Neural progenitor cell (in vitro differentiated cells): ENCODE results near the gene TMC8. TPM values are rescaled to one million over a fixed set of nuclear protein-coding genes. Genes with fewer than 3 reads are reported as not detected.

Source experiments
- DNase-seq: peaks from one replicate; pipeline ENCODE4 v3.0.0-alpha.2; 2016; ENCODE audit warnings: low spot score
- H2AFZ ChIP-seq: fragments of 200-600 bp; sonication (generic); replicated peaks from 2 replicates; pipeline ENCODE4 v1.6.1; 2016; ENCODE audit warnings: antibody characterized with exemption
- H3F3A ChIP-seq: fragments of 200-600 bp; sonication (generic); 2 replicates; pipeline ENCODE4 v1.6.1; 2016; ENCODE audit warnings: antibody characterized with exemption, low read depth
- H3K27ac ChIP-seq: fragments of 200-600 bp; sonication (generic); 2 replicates; pipeline ENCODE4 v1.5.1; 2016; ENCODE audit warnings: mild to moderate bottlenecking
- H3K27me3 ChIP-seq: fragments of 200-600 bp; sonication (generic); 2 replicates; pipeline ENCODE4 v1.6.1; 2016; ENCODE audit warnings: mild to moderate bottlenecking, moderate library complexity
- H3K36me3 ChIP-seq: fragments of 200-600 bp; sonication (generic); 2 replicates; pipeline ENCODE4 v1.5.1; 2016
- H3K4me1 ChIP-seq: fragments of 200-600 bp; sonication (generic); 2 replicates; pipeline ENCODE4 v1.6.1; 2016; ENCODE audit warnings: mixed run types
- H3K4me2 ChIP-seq: fragments of 200-600 bp; sonication (generic); 2 replicates; pipeline ENCODE4 v1.6.1; 2016
- H3K4me3 ChIP-seq: fragments of 200-600 bp; sonication (generic); 2 replicates; pipeline ENCODE4 v1.5.1; 2016
- H3K79me2 ChIP-seq: fragments of 200-600 bp; sonication (generic); 2 replicates; pipeline ENCODE4 v1.6.1; 2016; ENCODE audit warnings: low read depth
- H3K9ac ChIP-seq: fragments of 200-600 bp; sonication (generic); 2 replicates; pipeline ENCODE4 v1.6.1; 2016
- H3K9me3 ChIP-seq: fragments of 200-600 bp; sonication (generic); 2 replicates; pipeline ENCODE4 v1.5.1; 2016; ENCODE audit warnings: low read depth
- H4K20me1 ChIP-seq: fragments of 200-600 bp; sonication (generic); 2 replicates; pipeline ENCODE4 v1.6.1; 2016; ENCODE audit warnings: low read depth
- H3K27ac Mint-ChIP-seq: 3 replicates; pipeline ENCODE4 v1.8.0; 2021; ENCODE audit warnings: mixed read lengths
- H3K27me3 Mint-ChIP-seq: 2 replicates; pipeline ENCODE4 v1.8.0; 2022; ENCODE audit warnings: low read depth, mild to moderate bottlenecking, inconsistent platforms, moderate library complexity, mixed read lengths; ENCODE audit not compliant: insufficient read depth
- H3K36me3 Mint-ChIP-seq: 3 replicates; pipeline ENCODE4 v1.8.0; 2021; ENCODE audit warnings: mixed read lengths
- H3K4me1 Mint-ChIP-seq: 3 replicates; pipeline ENCODE4 v1.8.0; 2021; ENCODE audit warnings: mixed read lengths
- H3K4me3 Mint-ChIP-seq: 3 replicates; pipeline ENCODE4 v1.8.0; 2021; ENCODE audit warnings: mild to moderate bottlenecking, moderate library complexity, mixed read lengths
- H3K9me3 Mint-ChIP-seq: 3 replicates; pipeline ENCODE4 v1.8.0; 2020; ENCODE audit warnings: mixed read lengths
- EZH2 ChIP-seq: fragments of 200-600 bp; sonication (generic); IDR thresholded peaks from 2 replicates; pipeline ENCODE4 v1.6.1; 2017; ENCODE audit warnings: antibody characterized with exemption, mild to moderate bottlenecking, moderate library complexity
- EZH2phosphoT487 ChIP-seq: fragments of 200-600 bp; sonication (generic); IDR thresholded peaks from 2 replicates; pipeline ENCODE4 v1.6.1; 2017; ENCODE audit warnings: antibody characterized with exemption
- total RNA-seq: library from RNA; depleted of rRNA; stranded (reverse); fragments of >200 nt; gene quantifications from 2 replicates; pipeline ENCODE4 v1.2.3, GENCODE V29; 2015; ENCODE audit warnings: low replicate concordance
- TF ChIP-seq, protein P1 (sequence below): fragments of 200-600 bp; sonication (generic); IDR thresholded peaks from 2 replicates; pipeline ENCODE4 v1.5.1; 2017; ENCODE audit warnings: antibody characterized with exemption, mild to moderate bottlenecking

Gene TMC8
- total RNA-seq, 1 donor from 2014 or later = not detected

DNA sequence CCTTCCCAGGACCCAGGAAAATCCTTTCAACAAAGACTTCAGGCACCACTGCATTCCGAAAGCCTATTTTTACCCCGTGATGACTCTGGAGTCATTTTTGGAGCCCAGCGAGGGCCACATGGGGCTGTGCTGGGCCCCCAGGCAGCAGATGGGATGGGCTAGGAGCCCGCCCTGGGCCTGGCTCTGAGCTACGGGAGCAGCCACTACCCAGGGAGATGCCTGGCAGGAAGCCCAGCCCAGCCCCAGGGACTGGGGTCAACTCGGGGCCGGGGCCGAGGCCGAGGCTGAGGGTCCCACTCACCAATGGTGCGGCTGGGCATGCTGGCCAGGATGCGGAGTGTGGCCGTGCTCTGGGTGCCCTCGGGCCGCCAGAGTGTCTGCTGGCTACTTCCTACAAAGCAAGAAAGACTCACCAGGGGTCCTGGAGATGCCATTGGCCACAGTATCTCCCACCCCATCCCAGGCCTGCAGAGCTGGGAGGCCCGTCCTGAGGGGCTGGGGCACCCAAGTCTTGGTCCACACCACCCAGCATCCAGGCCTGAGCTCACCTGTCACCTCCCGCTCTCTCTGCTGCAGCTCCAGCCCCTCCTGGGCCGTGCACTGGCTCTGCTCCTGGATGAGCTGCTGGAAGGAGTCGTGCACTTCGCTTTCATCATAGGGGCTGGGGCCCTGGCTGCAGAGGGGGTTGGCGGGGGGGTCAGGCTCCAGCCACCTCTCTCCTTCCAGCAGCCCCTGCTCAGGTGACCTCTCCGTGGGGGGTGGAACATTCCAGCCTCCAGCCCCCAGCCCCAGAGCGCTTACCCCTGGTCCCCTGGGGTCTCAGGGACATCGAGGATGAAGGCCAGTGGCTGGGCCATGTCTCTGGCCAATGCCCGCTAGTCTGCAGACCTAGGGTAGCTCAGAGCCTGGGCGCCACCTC is 4.3 kb upstream of the TMC8 start:
- no peak overlapping the region for H3K27ac Mint-ChIP-seq
- peaks cover 5% of the 10 kb centered on the region for H4K20me1 ChIP-seq
- H2AFZ ChIP-seq = no peak overlapping the region
- no peak overlapping the region for H3K4me3 ChIP-seq
- no peaks in the 10 kb centered on the region for H3K9me3 ChIP-seq
- H3K4me3 Mint-ChIP-seq = peak overlapping the region; percentile 66
- H3K4me2 ChIP-seq = no peak overlapping the region
- no peaks in the 10 kb centered on the region for H3K36me3 ChIP-seq
- no peak for DNase-seq
- no peaks in the 10 kb centered on the region for H3K79me2 ChIP-seq
- H3K27ac ChIP-seq = no peak overlapping the region
- peaks cover 14% of the 10 kb centered on the region for H3K4me1 Mint-ChIP-seq
- peaks cover 10% of the 10 kb centered on the region for H3K27me3 Mint-ChIP-seq
- peaks cover 23% of the 10 kb centered on the region for H3K4me1 ChIP-seq
- no peak for TF ChIP-seq EZH2phosphoT487
- TF ChIP-seq, protein P1, sequence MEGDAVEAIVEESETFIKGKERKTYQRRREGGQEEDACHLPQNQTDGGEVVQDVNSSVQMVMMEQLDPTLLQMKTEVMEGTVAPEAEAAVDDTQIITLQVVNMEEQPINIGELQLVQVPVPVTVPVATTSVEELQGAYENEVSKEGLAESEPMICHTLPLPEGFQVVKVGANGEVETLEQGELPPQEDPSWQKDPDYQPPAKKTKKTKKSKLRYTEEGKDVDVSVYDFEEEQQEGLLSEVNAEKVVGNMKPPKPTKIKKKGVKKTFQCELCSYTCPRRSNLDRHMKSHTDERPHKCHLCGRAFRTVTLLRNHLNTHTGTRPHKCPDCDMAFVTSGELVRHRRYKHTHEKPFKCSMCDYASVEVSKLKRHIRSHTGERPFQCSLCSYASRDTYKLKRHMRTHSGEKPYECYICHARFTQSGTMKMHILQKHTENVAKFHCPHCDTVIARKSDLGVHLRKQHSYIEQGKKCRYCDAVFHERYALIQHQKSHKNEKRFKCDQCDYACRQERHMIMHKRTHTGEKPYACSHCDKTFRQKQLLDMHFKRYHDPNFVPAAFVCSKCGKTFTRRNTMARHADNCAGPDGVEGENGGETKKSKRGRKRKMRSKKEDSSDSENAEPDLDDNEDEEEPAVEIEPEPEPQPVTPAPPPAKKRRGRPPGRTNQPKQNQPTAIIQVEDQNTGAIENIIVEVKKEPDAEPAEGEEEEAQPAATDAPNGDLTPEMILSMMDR = no peak
- peaks cover 3% of the 10 kb centered on the region for H3K36me3 Mint-ChIP-seq
- H3K9me3 Mint-ChIP-seq = no peaks in the 10 kb centered on the region
- H3K27me3 ChIP-seq = peaks cover 40% of the 10 kb centered on the region
- H3F3A ChIP-seq = peaks cover 15% of the 10 kb centered on the region
- H3K9ac ChIP-seq = no peak overlapping the region

DNA sequence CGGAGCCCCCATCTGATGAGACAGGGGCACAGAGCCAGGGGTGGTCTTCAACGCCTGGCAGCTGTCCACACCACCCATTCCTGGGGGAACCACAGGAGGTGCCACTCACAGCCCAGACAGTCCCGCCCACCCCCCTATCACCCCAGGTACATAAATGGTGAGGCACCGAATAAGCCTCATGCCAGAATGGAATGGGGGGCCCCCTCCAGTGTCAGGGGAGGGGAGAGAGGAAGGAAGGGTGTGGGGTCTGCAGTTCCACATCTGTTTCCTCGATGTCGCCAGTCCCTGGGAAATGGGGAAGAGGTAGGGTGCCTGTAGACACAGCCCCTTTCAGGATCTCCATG is 3.7 kb upstream of the TMC8 start:
- Histone ChIP-seq H3F3A (peaks cover 15% of the 10 kb centered on the region), H4K20me1 (peaks cover 5% of the 10 kb centered on the region), H3K9me3 (no peaks in the 10 kb centered on the region), H3K9ac (no peak overlapping the region), H3K27me3 (peaks cover 46% of the 10 kb centered on the region), H3K4me2 (peak overlapping the region; percentile 89), H3K4me3 (peak overlapping the region; percentile 81), H3K36me3 (no peaks in the 10 kb centered on the region), H3K4me1 (peaks cover 27% of the 10 kb centered on the region), H3K27ac (no peak overlapping the region), H2AFZ (no peak overlapping the region), H3K79me2 (no peaks in the 10 kb centered on the region)
- no peak overlapping the region for H3K27ac Mint-ChIP-seq
- TF ChIP-seq EZH2 (no peak), EZH2phosphoT487 (no peak)
- TF ChIP-seq, protein P1 = no peak
- no peak for DNase-seq
- peak overlapping the region; percentile 79 for H3K4me3 Mint-ChIP-seq
- H3K9me3 Mint-ChIP-seq = no peaks in the 10 kb centered on the region
- peaks cover 3% of the 10 kb centered on the region for H3K36me3 Mint-ChIP-seq
- H3K27me3 Mint-ChIP-seq = peaks cover 10% of the 10 kb centered on the region
- peaks cover 14% of the 10 kb centered on the region for H3K4me1 Mint-ChIP-seq

DNA sequence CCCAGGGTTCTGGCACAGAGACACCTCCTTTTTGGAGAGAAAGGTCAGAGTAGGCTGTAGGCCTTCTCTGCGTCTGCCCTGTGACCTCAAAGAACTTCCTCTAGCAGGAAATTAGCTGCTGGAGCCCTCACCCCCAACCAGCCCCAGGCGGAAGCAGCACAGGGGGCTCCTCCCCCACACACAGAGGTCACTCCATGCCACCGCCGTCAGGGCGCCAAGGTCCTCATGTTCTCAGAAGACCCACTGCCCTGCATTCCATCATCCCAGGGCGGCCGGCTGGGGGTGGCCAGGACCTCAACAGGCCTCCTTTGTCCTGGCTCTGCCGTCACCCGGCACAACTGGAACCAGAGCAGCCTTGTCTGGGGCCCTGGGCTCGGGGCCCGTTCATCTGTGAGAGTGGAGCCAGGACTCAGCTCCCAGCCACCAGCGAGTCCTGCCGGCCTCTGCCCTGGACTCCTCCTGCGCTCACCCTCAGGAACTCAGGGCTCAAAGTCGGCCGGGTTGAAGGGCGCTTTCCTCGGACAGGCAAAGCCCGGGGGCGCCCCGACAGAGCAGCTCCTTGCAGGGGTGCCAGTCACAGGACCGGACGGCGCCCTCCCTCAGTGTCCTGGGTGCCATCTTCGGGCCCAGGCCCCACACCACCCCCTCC is 3.2 kb upstream of the TMC8 start:
- Histone ChIP-seq H3F3A (peaks cover 15% of the 10 kb centered on the region), H3K36me3 (no peaks in the 10 kb centered on the region), H3K27me3 (peaks cover 51% of the 10 kb centered on the region), H3K9ac (no peak overlapping the region), H2AFZ (peak overlapping the region; percentile 90), H3K4me3 (peak overlapping the region; percentile 81), H3K9me3 (no peaks in the 10 kb centered on the region), H3K4me2 (peak overlapping the region; percentile 89), H3K27ac (no peak overlapping the region), H3K4me1 (peaks cover 27% of the 10 kb centered on the region), H3K79me2 (no peaks in the 10 kb centered on the region), H4K20me1 (peaks cover 5% of the 10 kb centered on the region)
- TF ChIP-seq EZH2phosphoT487 = no peak
- TF ChIP-seq, protein P1 = no peak
- TF ChIP-seq EZH2 = no peak
- Mint-ChIP-seq H3K4me1 (peaks cover 14% of the 10 kb centered on the region), H3K4me3 (peak overlapping the region; percentile 79), H3K9me3 (no peaks in the 10 kb centered on the region), H3K27me3 (peaks cover 12% of the 10 kb centered on the region), H3K27ac (no peak overlapping the region), H3K36me3 (peaks cover 3% of the 10 kb centered on the region)
- DNase-seq = peak; percentile 50
